Activated CD4-positive, alpha-beta T cell treated with anti-CD3 and anti-CD28 coated beads for 36 hours (primary cell): ENCODE measurements around the gene SPATA31C1. TPM values are rescaled to one million over a fixed set of nuclear protein-coding genes. Genes with fewer than 3 reads are reported as not detected.

Experiments used
- ATAC-seq: fragments of 200-7000 bp; cut with Tn5 transposase; one replicate; pipeline ENCODE4 v1.10.0; 2021; ENCODE audit warnings: mild to moderate bottlenecking, moderate library complexity
- CTCF ChIA-PET: fragments of 350-600 bp; sonication (Branson Sonifier 250); formaldehyde crosslinking; loops from one replicate; lab custom pipeline; 2021; ENCODE audit warnings: antibody characterized with exemption; lab: Charles Lee
- POLR2A ChIA-PET: fragments of 350-600 bp; sonication (Branson Sonifier 250); formaldehyde crosslinking; loops from one replicate; lab custom pipeline; 2021; ENCODE audit warnings: antibody characterized with exemption, inconsistent platforms; lab: Charles Lee
- DNase-seq: peaks from one replicate; pipeline ENCODE4 v3.0.0-alpha.2; 2020
- H3K27ac Mint-ChIP-seq: one replicate; pipeline ENCODE4 v1.8.0; 2021; ENCODE audit warnings: mixed read lengths
- H3K27me3 Mint-ChIP-seq: one replicate; pipeline ENCODE4 v1.8.0; 2021; ENCODE audit warnings: mixed read lengths
- H3K36me3 Mint-ChIP-seq: one replicate; pipeline ENCODE4 v1.8.0; 2021; ENCODE audit warnings: low read depth, mixed read lengths
- H3K4me1 Mint-ChIP-seq: one replicate; pipeline ENCODE4 v1.8.0; 2021; ENCODE audit warnings: mixed read lengths
- H3K4me3 Mint-ChIP-seq: one replicate; pipeline ENCODE4 v1.8.0; 2021; ENCODE audit warnings: mild to moderate bottlenecking, moderate library complexity, mixed read lengths
- H3K9me3 Mint-ChIP-seq: one replicate; pipeline ENCODE4 v1.8.0; 2021; ENCODE audit warnings: low read depth, mixed read lengths
- intact Hi-C, 2 experiments: fragments of 100-400 bp; cut with DNase I in 1 of 2; cut with micrococcal nuclease in 1 of 2; formaldehyde crosslinking; loops; one replicate each; pipeline versions ENCODE4 v1.14.2 to v1.15.1; 2022 to 2024; cut with DNase I, micrococcal nuclease
- total RNA-seq, 2 experiments: library from RNA; stranded (reverse); gene quantifications; one replicate each; pipeline ENCODE4 v1.2.3, GENCODE V29; 2021

The SPATA31C1 gene
- total RNA-seq, 2 experiments from 2014 or later, result not detected

GRCh38 chr9:87944096-87944495 is 26.3 kb downstream of the SPATA31C1 start:
- no peak for ATAC-seq
- no peak for DNase-seq
- ChIA-PET POLR2A (no interaction called here), CTCF (no interaction called here)
- intact Hi-C loops, result no loop called here
- Mint-ChIP-seq H3K9me3 (no peaks in the 10 kb centered on the region), H3K36me3 (no peaks in the 10 kb centered on the region), H3K4me3 (no peak overlapping the region), H3K27ac (no peak overlapping the region), H3K4me1 (no peaks in the 10 kb centered on the region), H3K27me3 (peaks cover 15% of the 10 kb centered on the region)

- Mint-ChIP-seq H3K27me3 (peaks cover 15% of the 10 kb centered on the region), H3K9me3 (no peaks in the 10 kb centered on the region), H3K36me3 (no peaks in the 10 kb centered on the region), H3K27ac (no peak overlapping the region), H3K4me3 (no peak overlapping the region), H3K4me1 (no peaks in the 10 kb centered on the region)
- ATAC-seq (no peak), DNase-seq (no peak)
- intact Hi-C loops, result no loop called here
- CTCF ChIA-PET, result no interaction called here
- POLR2A ChIA-PET, result no interaction called here
Measured at GRCh38 chr9:87944682-87945081, 26.9 kb downstream of the SPATA31C1 start.

- ChIA-PET CTCF (interaction anchor here (0.9 to 1.3 kb wide), 2 partner anchors 49 to 66 kb away, joined by 3 read pairs; no protein-coding TSS in a partner anchor), POLR2A (no interaction called here)
- Mint-ChIP-seq H3K9me3 (peaks cover 4% of the 10 kb centered on the region), H3K4me1 (no peaks in the 10 kb centered on the region), H3K36me3 (no peaks in the 10 kb centered on the region), H3K27me3 (peaks cover 10% of the 10 kb centered on the region), H3K27ac (no peak overlapping the region), H3K4me3 (no peak overlapping the region)
- ATAC-seq (no peak), DNase-seq (no peak)
- intact Hi-C loops, result loop anchor here (2.0 to 10.0 kb wide), 7 partner anchors 91 to 1052 kb away; no protein-coding TSS in a partner anchor
Measured at GRCh38 chr9:87950296-87950695, 32.5 kb downstream of the SPATA31C1 start.

- Mint-ChIP-seq H3K4me3 (no peak overlapping the region), H3K36me3 (no peaks in the 10 kb centered on the region), H3K27me3 (peaks cover 7% of the 10 kb centered on the region), H3K9me3 (peaks cover 4% of the 10 kb centered on the region), H3K4me1 (peaks cover 3% of the 10 kb centered on the region), H3K27ac (no peak overlapping the region)
- ATAC-seq, result peak; percentile 49
- intact Hi-C loops, result loop anchor here (2.0 to 10.0 kb wide), 7 partner anchors 90 to 1051 kb away; no protein-coding TSS in a partner anchor
- POLR2A ChIA-PET, result no interaction called here
- CTCF ChIA-PET, result interaction anchor here (0.7 to 1.3 kb wide), 5 partner anchors 23 to 194 kb away, joined by 3 read pairs; partner anchors contain the start of gene CDK20
- no peak for DNase-seq
Measured at GRCh38 chr9:87950765-87951488, 33.2 kb downstream of the SPATA31C1 start.

GRCh38 chr9:87954230-87954629 is 36.5 kb downstream of the SPATA31C1 start:
- H3K27ac Mint-ChIP-seq, result no peak overlapping the region
- peak; percentile 58 for ATAC-seq
- peaks cover under 1% of the 10 kb centered on the region for H3K27me3 Mint-ChIP-seq
- ChIA-PET POLR2A (no interaction called here), CTCF (no interaction called here)
- H3K9me3 Mint-ChIP-seq, result peaks cover 4% of the 10 kb centered on the region
- intact Hi-C loops, result loop anchor here (5.0 to 10.0 kb wide), 3 partner anchors 91 to 1048 kb away; no protein-coding TSS in a partner anchor
- H3K4me1 Mint-ChIP-seq, result peaks cover 10% of the 10 kb centered on the region
- H3K4me3 Mint-ChIP-seq, result no peak overlapping the region
- no peak for DNase-seq
- no peaks in the 10 kb centered on the region for H3K36me3 Mint-ChIP-seq

GRCh38 chr9:87957839-87958238 is 40.1 kb downstream of the SPATA31C1 start:
- Mint-ChIP-seq H3K36me3 (no peaks in the 10 kb centered on the region), H3K9me3 (no peaks in the 10 kb centered on the region), H3K4me3 (no peak overlapping the region), H3K27ac (no peak overlapping the region), H3K27me3 (peaks cover 6% of the 10 kb centered on the region), H3K4me1 (peaks cover 10% of the 10 kb centered on the region)
- no peak for ATAC-seq
- CTCF ChIA-PET, result interaction anchor here (0.6 to 1.3 kb wide), 2 partner anchors 8 to 1035 kb away, joined by 3 to 4 read pairs; no protein-coding TSS in a partner anchor
- DNase-seq, result peak; percentile 27
- intact Hi-C loops, result loop anchor here in 1 of 2 experiments (10.0 kb wide), 2 partner anchors 87 to 627 kb away; no protein-coding TSS in a partner anchor
- POLR2A ChIA-PET, result interaction anchor here (0.6 kb wide), 1 partner anchor 117 kb away, joined by 3 read pairs; no protein-coding TSS in a partner anchor

- ChIA-PET POLR2A (no interaction called here), CTCF (interaction anchor here (0.7 to 1.3 kb wide), 2 partner anchors 9 to 647 kb away, joined by 3 to 4 read pairs; no protein-coding TSS in a partner anchor)
- H3K4me3 Mint-ChIP-seq, result no peak overlapping the region
- no peak for ATAC-seq
- intact Hi-C loops, result loop anchor here in 1 of 2 experiments (10.0 kb wide), 2 partner anchors 86 to 626 kb away; no protein-coding TSS in a partner anchor
- peaks cover 10% of the 10 kb centered on the region for H3K4me1 Mint-ChIP-seq
- H3K9me3 Mint-ChIP-seq, result no peaks in the 10 kb centered on the region
- no peak for DNase-seq
- H3K27ac Mint-ChIP-seq, result no peak overlapping the region
- H3K36me3 Mint-ChIP-seq, result no peaks in the 10 kb centered on the region
- H3K27me3 Mint-ChIP-seq, result peaks cover 6% of the 10 kb centered on the region
Measured at GRCh38 chr9:87958591-87958990, 40.8 kb downstream of the SPATA31C1 start.

GRCh38 chr9:87959916-87960581 is 42.3 kb downstream of the SPATA31C1 start:
- ATAC-seq (no peak), DNase-seq (no peak)
- Mint-ChIP-seq H3K9me3 (no peaks in the 10 kb centered on the region), H3K27me3 (peaks cover 6% of the 10 kb centered on the region), H3K4me3 (no peak overlapping the region), H3K36me3 (no peaks in the 10 kb centered on the region), H3K27ac (no peak overlapping the region), H3K4me1 (peaks cover 10% of the 10 kb centered on the region)
- ChIA-PET POLR2A (interaction anchor here (1.0 kb wide), 1 partner anchor 116 kb away, joined by 3 read pairs; no protein-coding TSS in a partner anchor), CTCF (no interaction called here)
- intact Hi-C loops, result loop anchor here in 1 of 2 experiments (10.0 kb wide), 2 partner anchors 85 to 625 kb away; no protein-coding TSS in a partner anchor

GRCh38 chr9:87963770-87964169 is 46.0 kb downstream of the SPATA31C1 start:
- H3K27me3 Mint-ChIP-seq, result peaks cover 6% of the 10 kb centered on the region
- no peak overlapping the region for H3K4me3 Mint-ChIP-seq
- DNase-seq (no peak), ATAC-seq (no peak)
- H3K9me3 Mint-ChIP-seq, result no peaks in the 10 kb centered on the region
- H3K4me1 Mint-ChIP-seq, result no peaks in the 10 kb centered on the region
- peaks cover 3% of the 10 kb centered on the region for H3K36me3 Mint-ChIP-seq
- intact Hi-C loops, result no loop called here
- no peak overlapping the region for H3K27ac Mint-ChIP-seq
- POLR2A ChIA-PET, result interaction anchor here (0.6 kb wide), 1 partner anchor 112 kb away, joined by 4 read pairs; no protein-coding TSS in a partner anchor
- CTCF ChIA-PET, result no interaction called here

- CTCF ChIA-PET, result interaction anchor here (0.6 to 0.7 kb wide), 3 partner anchors 169 to 474 kb away, joined by 3 to 5 read pairs (median 3); no protein-coding TSS in a partner anchor
Measured at GRCh38 chr9:87964826-87965225, 47.1 kb downstream of the SPATA31C1 start.

GRCh38 chr9:87968155-87968554 is 50.4 kb downstream of the SPATA31C1 start:
- H3K4me3 Mint-ChIP-seq, result no peak overlapping the region
- no peak overlapping the region for H3K27ac Mint-ChIP-seq
- CTCF ChIA-PET, result no interaction called here
- DNase-seq, result no peak
- no peaks in the 10 kb centered on the region for H3K27me3 Mint-ChIP-seq
- H3K36me3 Mint-ChIP-seq, result peaks cover 6% of the 10 kb centered on the region
- ATAC-seq, result no peak
- no peaks in the 10 kb centered on the region for H3K9me3 Mint-ChIP-seq
- POLR2A ChIA-PET, result no interaction called here
- peaks cover 7% of the 10 kb centered on the region for H3K4me1 Mint-ChIP-seq
- intact Hi-C loops, result no loop called here

More at GRCh38 chr9:87964826-87965225, 47.1 kb downstream of the SPATA31C1 start:
- POLR2A ChIA-PET, result interaction anchor here (0.6 kb wide), 1 partner anchor 13 kb away, joined by 3 read pairs; no protein-coding TSS in a partner anchor
- no peak overlapping the region for H3K27ac Mint-ChIP-seq
- no peak for ATAC-seq
- H3K4me1 Mint-ChIP-seq, result no peaks in the 10 kb centered on the region
- H3K9me3 Mint-ChIP-seq, result no peaks in the 10 kb centered on the region
- H3K36me3 Mint-ChIP-seq, result peaks cover 3% of the 10 kb centered on the region
- intact Hi-C loops, result no loop called here
- H3K4me3 Mint-ChIP-seq, result no peak overlapping the region
- no peak for DNase-seq
- peaks cover 2% of the 10 kb centered on the region for H3K27me3 Mint-ChIP-seq
